B cell (primary cell): Measurements from ENCODE around the gene SCYGR5.

Source experiments
- CTCF ChIP-seq: fragments of 200-600 bp; IDR thresholded peaks from one replicate; pipeline ENCODE4 v1.8.0; 2022; ENCODE audit warnings: antibody characterized with exemption, mild to moderate bottlenecking
- EZH2 ChIP-seq: IDR thresholded peaks from 2 replicates; pipeline ENCODE4 v1.6.1; 2012; ENCODE audit warnings: borderline replicate concordance, low read depth, mild to moderate bottlenecking, moderate library complexity, low read length; ENCODE audit not compliant: insufficient read depth, poor library complexity, severe bottlenecking

- TF ChIP-seq CTCF, result no peak
- TF ChIP-seq EZH2, result no peak
Measured at GRCh38 chr2:227687189-227687588, 20.6 kb downstream of the SCYGR5 start.
